IPS-20b (cell line): ENCODE results near the gene EMX2.

Experiments
- H3K27ac ChIP-seq: one replicate; pipeline ENCODE4 v1.5.1; 2013; ENCODE audit warnings: low read length
- H3K27me3 ChIP-seq: 2 replicates; pipeline ENCODE4 v1.6.1; 2013; ENCODE audit warnings: mild to moderate bottlenecking, low read length, inconsistent platforms; ENCODE audit not compliant: insufficient read depth
- H3K36me3 ChIP-seq: 2 replicates; pipeline ENCODE4 v1.6.1; 2013; ENCODE audit warnings: low read depth, mild to moderate bottlenecking, inconsistent platforms, low read length, moderate library complexity; ENCODE audit not compliant: insufficient read depth
- H3K4me1 ChIP-seq: 2 replicates; pipeline ENCODE4 v1.6.1; 2013; ENCODE audit warnings: mild to moderate bottlenecking, control low read depth, inconsistent platforms, low read length, moderate library complexity; ENCODE audit not compliant: insufficient read depth
- H3K4me3 ChIP-seq: 2 replicates; pipeline ENCODE4 v1.5.1; 2013; ENCODE audit warnings: mild to moderate bottlenecking, low read length, inconsistent platforms
- H3K9ac ChIP-seq: 2 replicates; pipeline ENCODE4 v1.6.1; 2013; ENCODE audit warnings: low read depth, mild to moderate bottlenecking, inconsistent platforms, low read length, moderate library complexity
- H3K9me3 ChIP-seq: 2 replicates; pipeline ENCODE4 v1.6.1; 2013; ENCODE audit warnings: mild to moderate bottlenecking, low read depth, low read length, inconsistent platforms; ENCODE audit not compliant: insufficient read depth

Gene EMX2

GRCh38 chr10:117542706-117543224, at the start of gene EMX2:
EMX2 (plus strand) TSS chr10:117542746; CDS start chr10:117543268, 522 bp downstream.
- H3K4me3 ChIP-seq, result peak within 1 kb of the TSS; percentile 59
- no peak within 1 kb of the TSS for H3K9ac ChIP-seq
- H3K9me3 ChIP-seq, result no peaks in the 10 kb centered on the region; the same call in 1 of the 2 replicates
- no peaks in the 10 kb centered on the region for H3K36me3 ChIP-seq
- H3K4me1 ChIP-seq, result peaks cover 6% of the 10 kb centered on the region; the same call in 1 of the 2 replicates
- H3K27me3 ChIP-seq, result peaks cover 100% of the 10 kb centered on the region
- no peak within 1 kb of the TSS for H3K27ac ChIP-seq

GRCh38 chr10:117496031-117496430, 46.5 kb upstream of the EMX2 start:
- peaks cover 21% of the 10 kb centered on the region for H3K27me3 ChIP-seq
- H3K9me3 ChIP-seq, result no peaks in the 10 kb centered on the region
- H3K4me1 ChIP-seq, result no peaks in the 10 kb centered on the region
- no peaks in the 10 kb centered on the region for H3K36me3 ChIP-seq
- no peak overlapping the region for H3K4me3 ChIP-seq
- H3K9ac ChIP-seq, result no peak overlapping the region
- no peak overlapping the region for H3K27ac ChIP-seq

GRCh38 chr10:117496616-117497028, 45.9 kb upstream of the EMX2 start:
- no peak overlapping the region for H3K9ac ChIP-seq
- peaks cover 17% of the 10 kb centered on the region for H3K27me3 ChIP-seq
- no peak overlapping the region for H3K27ac ChIP-seq
- no peak overlapping the region for H3K4me3 ChIP-seq
- no peaks in the 10 kb centered on the region for H3K36me3 ChIP-seq
- H3K4me1 ChIP-seq, result no peaks in the 10 kb centered on the region
- H3K9me3 ChIP-seq, result no peaks in the 10 kb centered on the region

GRCh38 chr10:117497736-117498135, 44.8 kb upstream of the EMX2 start:
- Histone ChIP-seq H3K4me3 (no peak overlapping the region), H3K9ac (no peak overlapping the region), H3K36me3 (no peaks in the 10 kb centered on the region), H3K4me1 (no peaks in the 10 kb centered on the region), H3K27me3 (peaks cover 21% of the 10 kb centered on the region), H3K9me3 (no peaks in the 10 kb centered on the region), H3K27ac (no peak overlapping the region)

GRCh38 chr10:117499248-117500105, 43.1 kb upstream of the EMX2 start:
- Histone ChIP-seq H3K27ac (no peak overlapping the region), H3K27me3 (peaks cover 21% of the 10 kb centered on the region), H3K4me3 (no peak overlapping the region)

GRCh38 chr10:117500456-117500855, 42.1 kb upstream of the EMX2 start:
- Histone ChIP-seq H3K9me3 (no peaks in the 10 kb centered on the region), H3K36me3 (no peaks in the 10 kb centered on the region), H3K27me3 (peaks cover 19% of the 10 kb centered on the region)

More at GRCh38 chr10:117499248-117500105, 43.1 kb upstream of the EMX2 start:
- no peaks in the 10 kb centered on the region for H3K9me3 ChIP-seq
- H3K9ac ChIP-seq, result no peak overlapping the region
- H3K36me3 ChIP-seq, result no peaks in the 10 kb centered on the region
- H3K4me1 ChIP-seq, result peaks cover 5% of the 10 kb centered on the region; the same call in 1 of the 2 replicates

GRCh38 chr10:117501460-117502035, 41.0 kb upstream of the EMX2 start:
- H3K9me3 ChIP-seq, result no peaks in the 10 kb centered on the region
- peaks cover 16% of the 10 kb centered on the region for H3K27me3 ChIP-seq
- H3K4me3 ChIP-seq, result no peak overlapping the region
- no peak overlapping the region for H3K27ac ChIP-seq
- H3K36me3 ChIP-seq, result no peaks in the 10 kb centered on the region
- H3K4me1 ChIP-seq, result peaks cover 5% of the 10 kb centered on the region; the same call in 1 of the 2 replicates
- no peak overlapping the region for H3K9ac ChIP-seq

More at GRCh38 chr10:117500456-117500855, 42.1 kb upstream of the EMX2 start:
- no peak overlapping the region for H3K9ac ChIP-seq
- no peak overlapping the region for H3K27ac ChIP-seq
- no peak overlapping the region for H3K4me3 ChIP-seq
- peaks cover 5% of the 10 kb centered on the region; the same call in 1 of the 2 replicates for H3K4me1 ChIP-seq

- H3K4me1 ChIP-seq, result peaks cover 5% of the 10 kb centered on the region; the same call in 1 of the 2 replicates
- H3K9ac ChIP-seq, result no peak overlapping the region
- peaks cover 6% of the 10 kb centered on the region for H3K27me3 ChIP-seq
- no peak overlapping the region for H3K27ac ChIP-seq
- no peaks in the 10 kb centered on the region for H3K9me3 ChIP-seq
- no peak overlapping the region for H3K4me3 ChIP-seq
- no peaks in the 10 kb centered on the region for H3K36me3 ChIP-seq
These were observed 39.9 kb upstream of the EMX2 start for GRCh38 chr10:117502421-117503243.

GRCh38 chr10:117503244-117504205, 39.0 kb upstream of the EMX2 start:
- Histone ChIP-seq H3K27ac (no peak overlapping the region), H3K36me3 (no peaks in the 10 kb centered on the region), H3K9ac (no peak overlapping the region), H3K27me3 (0 out of 2 replicates have a peak, but pooled peaks cover 4% of the 10 kb centered on the region), H3K4me1 (peaks cover 5% of the 10 kb centered on the region; the same call in 1 of the 2 replicates), H3K4me3 (no peak overlapping the region), H3K9me3 (no peaks in the 10 kb centered on the region)

GRCh38 chr10:117504562-117504961, 38.0 kb upstream of the EMX2 start:
- peaks cover 5% of the 10 kb centered on the region; the same call in 1 of the 2 replicates for H3K4me1 ChIP-seq
- H3K36me3 ChIP-seq, result no peaks in the 10 kb centered on the region
- no peak overlapping the region for H3K27ac ChIP-seq
- no peaks in the 10 kb centered on the region for H3K9me3 ChIP-seq
- H3K27me3 ChIP-seq, result 0 out of 2 replicates have a peak, but pooled peaks cover 4% of the 10 kb centered on the region
- H3K9ac ChIP-seq, result no peak overlapping the region
- H3K4me3 ChIP-seq, result no peak overlapping the region
